COR-L47 (cell line): ENCODE results near the gene CDC42EP5.

ENCODE experiments used
- DNase-seq: peaks from one replicate; lab custom pipeline; 2025; lab: John Stamatoyannopoulos, UW

Gene CDC42EP5

DNA sequence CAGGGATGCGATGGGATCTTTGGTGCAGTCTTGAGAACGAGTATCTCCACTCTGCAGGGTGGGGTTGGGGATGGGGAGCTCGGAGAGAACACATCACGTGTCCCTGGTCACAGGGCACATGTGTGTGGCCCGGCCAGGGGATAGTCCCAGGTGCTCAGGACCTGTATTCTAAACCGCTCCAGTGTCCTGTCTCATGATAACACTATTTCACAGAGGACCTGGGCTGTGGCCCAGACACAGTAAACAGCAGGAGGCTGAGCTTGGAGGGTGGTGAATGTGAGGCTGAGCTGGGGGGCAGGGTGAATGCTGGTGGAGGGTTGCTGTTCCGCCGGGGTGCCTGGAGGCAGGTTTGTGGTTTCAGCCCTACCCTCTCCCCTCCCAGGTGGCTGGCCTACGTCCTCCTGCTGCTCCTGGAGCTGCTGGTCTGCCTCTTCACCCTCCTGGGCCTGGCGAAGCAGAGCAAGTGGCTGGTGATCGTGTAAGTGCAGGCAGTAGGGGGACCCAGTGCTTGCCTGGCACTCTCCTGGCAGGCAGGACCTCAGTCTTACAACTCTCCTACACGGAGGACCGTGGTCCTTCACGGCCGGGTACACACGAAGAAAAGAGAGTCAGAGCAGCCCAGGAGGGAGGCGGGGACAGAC, 46.7 kb downstream of the CDC42EP5 start:
- DNase-seq: no peak

DNA sequence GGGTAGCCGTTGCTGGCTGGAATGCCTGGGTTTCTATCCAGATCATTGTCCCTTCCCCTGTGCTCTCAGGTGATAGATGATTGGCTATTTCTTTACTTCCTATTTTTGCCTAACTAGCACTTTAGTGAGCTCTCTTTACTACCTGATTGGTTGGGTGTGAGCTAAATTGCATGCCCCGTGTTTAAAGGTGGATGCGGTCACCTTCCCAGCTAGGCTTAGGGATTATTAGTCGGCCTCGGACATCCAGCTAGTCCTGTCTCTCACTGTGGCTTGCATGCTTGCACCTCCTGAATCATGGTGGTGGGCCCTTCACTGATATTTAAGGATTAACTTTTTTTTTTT, 47.7 kb downstream of the CDC42EP5 start:
- no peak for DNase-seq

DNA sequence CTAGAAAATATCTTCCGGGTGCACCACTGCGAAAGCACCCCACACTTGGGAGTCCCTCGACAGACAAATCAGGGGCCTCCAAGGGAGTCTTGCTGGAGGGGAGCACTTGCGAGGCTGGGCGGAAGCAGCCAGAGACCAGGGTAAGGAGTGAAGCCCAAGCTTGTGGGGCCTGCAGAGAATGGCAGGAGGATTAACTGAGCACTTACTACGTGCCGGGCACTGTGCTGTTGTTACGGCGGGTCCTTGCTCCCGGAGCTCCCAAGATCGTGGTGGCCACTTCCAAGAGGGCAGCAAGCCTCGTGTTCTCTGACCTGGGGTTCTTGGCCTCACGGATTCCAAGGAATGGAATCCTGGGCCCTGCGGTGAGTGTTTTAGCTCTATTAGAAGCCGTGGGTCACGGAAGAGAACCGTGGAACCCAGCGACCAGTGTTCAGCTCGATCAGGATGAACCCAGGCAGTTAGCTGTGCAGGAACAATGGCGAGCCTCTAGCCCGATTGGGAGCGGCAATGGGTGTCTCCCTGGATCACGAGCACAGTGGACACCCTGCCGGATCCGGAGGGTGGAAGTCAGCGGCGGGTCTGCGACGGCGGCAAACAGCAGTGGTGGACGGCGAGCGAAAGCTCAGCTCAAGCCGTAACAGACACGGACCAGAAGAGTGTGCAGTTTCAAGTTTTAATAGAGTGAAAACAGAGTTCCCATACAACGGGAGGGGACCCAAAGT, 48.3 kb downstream of the CDC42EP5 start:
- no peak for DNase-seq

DNA sequence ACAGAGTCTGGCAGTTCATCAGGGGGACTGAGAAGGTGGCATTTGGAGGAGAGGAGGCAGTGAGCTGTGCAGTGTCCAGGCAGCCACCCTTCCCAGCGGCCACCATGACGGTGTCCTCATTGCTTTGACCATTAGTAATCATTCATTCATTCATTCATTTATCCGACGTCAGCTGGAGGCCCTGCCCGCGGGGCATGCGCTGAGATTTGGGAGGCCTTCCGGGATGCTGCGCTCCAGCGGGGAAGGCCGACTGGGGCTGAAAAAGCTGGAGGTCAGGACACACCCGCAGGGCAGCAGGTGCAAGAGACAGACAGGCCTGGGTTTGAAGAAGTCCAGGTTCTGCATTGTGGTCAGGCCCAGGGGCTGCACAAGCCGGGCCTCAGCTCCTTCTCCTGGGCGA, 48.9 kb downstream of the CDC42EP5 start:
- DNase-seq: no peak

DNA sequence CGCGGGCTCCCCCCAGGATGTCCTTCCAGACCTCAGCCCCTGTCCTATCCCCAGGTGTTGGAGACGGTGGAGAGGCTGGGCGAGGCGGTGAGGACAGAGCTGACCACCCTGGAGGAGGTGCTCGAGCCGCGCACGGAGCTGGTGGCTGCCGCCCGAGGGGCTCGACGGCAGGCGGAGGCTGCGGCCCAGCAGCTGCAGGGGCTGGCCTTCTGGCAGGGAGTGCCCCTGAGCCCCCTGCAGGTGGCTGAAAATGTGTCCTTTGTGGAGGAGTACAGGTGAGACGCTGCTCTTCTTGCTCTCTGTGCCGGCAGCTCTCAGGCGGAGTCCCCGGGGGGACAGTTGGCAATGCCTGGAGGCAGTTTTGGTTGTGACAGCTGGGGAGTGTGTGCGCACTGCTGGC, 51.0 kb downstream of the CDC42EP5 start:
- no peak for DNase-seq

DNA sequence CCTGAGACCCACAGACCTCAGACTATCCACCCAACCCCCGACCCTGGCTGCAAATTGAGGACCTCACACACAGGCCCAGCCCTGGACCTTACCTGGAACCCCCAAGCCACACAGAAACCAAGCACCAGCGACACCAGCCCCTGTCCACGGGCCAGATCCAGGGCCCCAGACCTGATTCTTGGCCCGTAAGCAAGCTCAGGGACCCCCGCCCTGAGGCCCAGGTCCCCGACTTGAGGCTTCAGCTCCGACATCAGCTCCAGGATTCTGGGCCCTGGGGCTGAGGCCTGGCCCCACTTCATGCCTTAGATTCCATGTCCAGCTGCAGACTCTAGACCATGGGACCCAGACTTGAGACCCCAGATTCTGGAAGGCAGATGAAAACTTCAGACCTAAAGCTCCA, 51.6 kb downstream of the CDC42EP5 start:
- no peak for DNase-seq

DNA sequence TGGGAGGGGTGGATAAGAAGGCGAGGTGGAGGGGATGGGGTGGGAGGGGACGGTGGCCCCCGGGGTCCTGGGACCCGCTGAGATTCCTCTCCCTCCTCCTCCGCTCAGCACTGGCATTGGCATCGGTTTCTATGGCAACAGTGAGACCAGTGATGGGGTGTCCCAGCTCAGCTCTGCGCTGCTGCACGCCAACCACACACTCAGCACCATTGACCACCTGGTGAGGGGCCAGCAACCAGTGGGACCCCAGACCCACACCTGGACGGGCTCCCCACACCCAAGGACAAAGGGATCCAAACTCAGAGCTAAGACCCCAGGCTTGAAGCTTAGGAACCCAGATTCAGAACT, 52.0 kb downstream of the CDC42EP5 start:
- DNase-seq: no peak

DNA sequence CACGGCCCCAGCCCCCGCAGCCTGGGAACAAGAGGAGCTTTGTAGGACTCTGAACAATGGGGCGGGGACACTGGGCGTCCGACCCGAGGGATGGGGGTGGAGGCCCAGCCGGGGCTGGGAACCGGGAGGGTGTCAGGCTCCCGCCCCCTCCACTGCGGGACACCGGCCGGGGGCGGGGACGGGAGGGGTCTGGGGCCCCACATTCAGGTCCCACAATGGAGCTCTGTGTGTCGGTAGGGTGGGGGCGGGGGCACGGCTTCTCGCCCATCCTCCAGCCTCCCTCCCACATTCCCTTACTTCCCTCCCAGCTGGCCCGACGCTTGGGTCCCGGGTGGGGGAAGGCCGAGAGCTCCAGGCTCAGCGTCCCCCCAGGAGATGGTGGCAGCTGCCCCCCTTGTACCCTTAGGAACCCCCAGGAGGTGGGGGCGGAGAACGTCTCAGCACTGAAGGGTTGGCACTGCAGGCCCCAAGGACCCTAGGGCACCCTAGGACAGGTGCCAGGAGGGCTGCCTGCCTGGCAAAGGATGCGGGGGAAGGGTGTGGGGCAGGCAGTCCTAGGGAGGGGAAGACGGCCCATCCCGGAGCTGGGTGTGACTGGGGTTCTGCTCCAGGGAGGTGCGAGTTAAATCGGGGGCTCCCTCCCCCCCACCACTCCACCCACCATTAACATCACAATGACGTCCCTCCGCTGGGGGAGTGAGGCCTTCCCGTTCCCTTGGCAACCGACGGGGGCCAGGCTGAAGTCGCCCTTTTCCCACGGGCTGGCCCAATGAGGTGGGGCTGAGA, 52.5 kb downstream of the CDC42EP5 start:
- DNase-seq: no peak

DNA sequence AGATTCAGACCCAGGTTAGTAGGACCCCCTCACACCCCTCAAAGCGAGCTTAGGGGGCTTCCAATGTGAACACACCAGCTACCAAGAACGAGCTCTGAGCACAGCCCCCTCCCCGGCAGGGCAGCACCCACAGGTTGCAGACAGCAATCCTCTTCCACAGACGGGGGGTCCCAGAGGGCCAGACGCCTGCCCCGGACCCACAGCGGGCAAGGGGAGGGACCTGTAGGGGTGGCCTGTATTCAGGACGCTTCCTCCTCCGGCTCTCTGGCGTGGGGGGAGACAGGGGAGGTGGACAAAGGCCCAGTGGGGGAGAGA, 53.1 kb downstream of the CDC42EP5 start:
- no peak for DNase-seq

DNA sequence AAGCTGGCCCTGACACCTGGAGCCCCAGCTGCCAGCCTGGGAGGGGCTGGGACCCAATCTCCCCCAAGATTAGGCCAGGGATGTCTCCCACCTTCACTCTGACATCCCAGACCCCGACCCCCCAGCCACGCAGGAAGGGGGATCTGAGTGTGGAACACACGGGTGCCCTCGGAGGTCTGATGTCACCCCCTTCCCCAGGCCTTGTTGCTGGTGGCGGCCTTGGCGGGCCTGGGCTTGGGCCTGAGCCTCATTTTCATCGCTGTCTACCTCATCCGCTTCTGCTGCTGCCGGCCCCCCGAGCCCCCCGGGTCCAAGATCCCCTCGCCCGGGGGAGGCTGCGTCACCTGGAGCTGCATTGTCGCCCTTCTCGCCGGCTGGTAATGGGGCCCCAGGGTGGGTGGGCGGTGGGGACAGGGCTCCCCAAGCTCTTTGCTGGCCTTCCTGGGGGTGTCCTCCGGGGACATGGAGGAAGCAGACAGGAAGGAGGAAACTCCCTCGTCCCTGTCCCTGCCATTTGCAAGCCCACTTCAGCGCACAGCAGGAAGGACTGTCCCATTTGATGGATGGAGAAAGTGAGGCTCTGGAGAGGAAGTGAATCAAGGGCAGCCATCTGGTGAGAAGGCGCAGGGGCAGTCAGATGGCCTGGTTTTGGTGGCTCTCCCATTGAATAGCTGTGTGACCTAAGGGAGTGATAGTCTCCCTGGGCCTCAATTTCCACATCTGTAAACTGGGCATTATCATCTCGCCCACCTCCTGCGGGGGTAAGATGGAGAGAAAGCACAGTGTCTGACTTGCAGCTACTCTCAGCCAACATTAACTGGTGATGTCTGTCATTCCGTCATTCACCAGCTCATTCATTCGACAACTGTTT, 53.9 kb downstream of the CDC42EP5 start:
- no peak for DNase-seq

DNA sequence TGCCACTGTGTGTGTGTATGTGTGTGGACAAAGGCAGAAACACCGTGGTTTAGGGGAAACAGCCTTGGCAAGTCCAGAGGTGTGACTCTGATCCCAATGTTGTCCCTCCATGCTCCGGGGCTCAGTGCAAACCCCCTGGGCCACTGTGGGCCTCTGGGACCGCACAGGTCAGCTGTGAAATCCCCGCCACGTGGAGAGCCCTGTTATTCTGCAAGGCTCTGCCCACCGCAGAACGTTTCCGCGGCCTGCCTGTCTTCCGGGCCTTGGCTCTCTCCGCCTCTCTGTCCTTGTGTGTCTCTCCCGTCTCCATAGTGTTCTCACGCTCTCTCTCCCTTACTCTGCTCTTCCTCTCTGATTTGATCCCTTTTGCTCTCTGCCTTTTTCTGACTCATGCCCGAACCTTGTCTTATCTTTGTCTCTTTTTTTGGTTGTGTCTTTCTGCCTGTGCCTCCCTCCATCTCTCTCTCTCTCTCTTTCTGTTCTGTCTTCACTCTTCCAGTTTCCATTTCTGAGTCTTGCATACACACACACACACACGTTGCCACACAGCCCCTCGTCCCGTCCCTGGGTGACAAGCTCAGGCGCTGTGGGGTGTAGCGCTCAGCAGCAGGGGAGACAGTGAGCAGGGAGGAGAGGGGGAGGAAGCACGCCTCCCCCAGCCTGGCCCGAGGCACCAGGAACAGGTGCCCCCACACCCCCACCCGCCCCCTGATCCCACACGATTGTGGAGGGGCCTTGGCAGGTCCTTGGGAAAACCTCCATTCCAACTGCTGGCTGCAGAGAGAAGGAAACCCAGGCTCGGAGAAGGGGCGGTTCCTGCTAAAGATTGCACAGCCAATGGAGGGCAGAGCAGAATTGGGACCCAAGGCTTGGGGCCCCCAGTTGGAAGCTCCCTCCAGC, 54.8 kb downstream of the CDC42EP5 start:
- DNase-seq: no peak

DNA sequence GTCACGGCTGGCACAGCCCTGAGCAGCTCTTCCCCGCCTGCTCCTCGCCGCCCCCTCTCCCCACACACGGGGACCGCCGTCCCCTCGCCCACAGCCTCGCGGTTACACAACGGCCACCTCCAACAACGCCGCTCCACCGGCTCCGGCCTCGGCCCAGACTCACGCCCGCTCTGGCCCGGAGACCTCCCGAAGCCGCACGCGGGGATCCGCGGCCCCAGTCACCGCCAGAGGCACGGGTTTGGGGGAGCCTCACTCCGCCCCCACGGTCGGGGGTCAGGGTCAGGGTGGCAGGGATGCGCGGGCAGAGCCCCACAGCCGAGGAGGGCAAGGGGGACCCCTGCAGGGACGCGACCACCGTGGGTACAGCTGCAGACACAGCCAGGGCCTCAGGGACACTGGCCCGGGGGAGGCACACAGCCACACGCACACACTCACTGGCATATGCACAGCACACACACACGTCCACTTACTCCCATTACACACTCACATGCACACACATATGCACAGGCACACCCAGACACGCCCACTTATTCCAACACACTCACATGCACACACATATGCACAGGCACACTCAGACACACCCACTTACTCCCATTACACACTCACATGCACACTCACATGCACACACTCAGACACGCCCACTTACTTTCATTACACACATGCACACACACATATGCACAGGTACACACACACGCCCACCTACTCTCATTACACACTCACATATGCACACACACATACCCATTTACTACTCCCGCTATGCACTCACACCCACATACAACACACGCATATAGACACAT, 56.2 kb downstream of the CDC42EP5 start:
- no peak for DNase-seq

DNA sequence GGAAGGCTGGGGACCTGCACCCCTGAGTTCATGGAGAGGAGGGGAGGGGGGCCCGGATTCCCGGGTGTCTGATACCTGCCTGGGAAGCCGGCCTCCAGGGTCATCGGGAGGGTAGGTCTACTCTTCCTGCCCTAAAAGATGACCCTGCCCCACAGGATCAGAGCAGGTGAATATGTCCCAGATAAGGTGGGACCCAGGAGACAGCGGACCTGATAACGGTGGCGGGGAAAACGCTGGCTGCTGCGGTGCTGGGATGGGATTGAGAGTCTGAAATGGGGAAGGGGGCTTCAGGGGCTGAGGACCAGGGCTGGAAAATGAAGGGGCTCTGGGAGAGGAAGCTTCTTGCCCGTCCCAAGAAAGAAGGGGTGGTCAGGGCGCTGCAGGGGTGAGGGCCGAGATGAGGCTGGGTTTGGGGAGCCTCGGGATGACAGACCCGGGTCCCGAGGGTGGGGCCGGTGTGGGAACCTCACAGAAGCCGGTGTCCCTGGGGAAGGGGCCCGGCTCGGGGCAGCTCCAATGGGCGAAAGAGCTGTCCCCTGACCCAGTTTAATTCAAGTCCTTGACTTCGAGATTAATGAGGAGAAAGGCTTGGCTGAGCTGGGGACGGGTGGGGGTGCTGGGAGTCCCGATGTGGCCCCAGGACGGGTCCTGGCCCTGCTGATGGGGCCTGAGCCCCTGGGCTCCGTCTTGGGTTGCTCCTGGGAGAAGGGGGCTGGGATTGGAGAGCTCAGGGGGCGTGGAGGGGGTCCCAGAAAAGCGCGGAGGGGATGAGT, 57.0 kb downstream of the CDC42EP5 start:
- no peak for DNase-seq

DNA sequence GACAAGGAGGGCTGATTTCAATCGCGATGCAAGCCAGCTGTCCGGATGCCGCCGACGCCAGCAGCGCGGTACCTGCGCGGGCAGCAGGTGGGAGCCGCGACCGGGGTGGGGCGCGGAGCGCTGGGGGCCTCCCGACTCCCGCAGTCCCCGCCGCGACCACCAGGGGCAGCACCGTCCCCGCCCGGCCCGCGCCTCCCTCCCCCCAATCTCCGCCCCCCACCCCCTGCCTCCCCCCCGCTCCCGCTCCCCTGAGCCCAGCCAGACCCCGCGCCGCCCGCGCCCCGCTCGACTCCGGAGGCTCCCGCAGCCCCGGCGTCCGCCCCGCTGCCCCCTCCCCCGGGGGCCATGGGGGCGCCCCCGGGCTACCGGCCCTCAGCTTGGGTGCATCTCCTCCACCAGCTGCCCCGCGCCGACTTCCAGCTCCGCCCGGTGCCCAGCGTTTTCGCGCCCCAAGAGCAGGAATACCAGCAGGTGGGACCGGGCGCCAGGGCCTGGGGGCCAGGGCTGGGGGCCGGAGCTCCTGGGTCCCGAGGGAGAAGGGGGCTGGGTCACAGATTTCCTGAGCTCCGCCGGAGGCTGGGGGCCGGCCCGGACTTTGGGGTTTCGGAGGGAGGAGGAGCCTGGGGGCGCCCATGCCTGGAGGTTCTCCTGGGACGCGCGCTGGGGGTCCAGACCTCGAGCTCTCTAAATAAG, 57.7 kb downstream of the CDC42EP5 start, which contains the start of gene TTYH1:
TSS of gene TTYH1 (plus strand) at position 257 of the 693 bp plus-strand sequence. CDS start at position 346, 89 bp downstream.
- no peak for DNase-seq
